ENCODE data around the gene NBEA. TPM values are rescaled to one million over a fixed set of nuclear protein-coding genes. Genes with fewer than 3 reads are reported as not detected.
"Not testable (repeated sequence)": the region's sequence is repeated elsewhere in the genome, so short reads cannot be mapped to it uniquely, and the experiment has no call there.

Gene NBEA
- total RNA-seq, 1 experiment from 2014 or later = 0.54 TPM

GRCh38 chr13:35389535-35389934, 447.5 kb downstream of the NBEA start:
- no peaks in the 10 kb centered on the region for H3K36me3 Mint-ChIP-seq (ENCODE audit: insufficient read depth, unreplicated experiment)
- no peaks in the 10 kb centered on the region for H3K4me1 ChIP-seq
- no peaks in the 10 kb centered on the region for H3K36me3 ChIP-seq (ENCODE audit: control insufficient read depth, insufficient read depth, low read length)
- no peaks in the 10 kb centered on the region for H3K4me1 Mint-ChIP-seq (ENCODE audit: low read depth, unreplicated experiment)
- POLR2A ChIA-PET = no interaction called here
- H3K4me3 ChIP-seq (ENCODE audit: low read depth, low read length) = no peak overlapping the region
- intact Hi-C loops (cut with micrococcal nuclease; ENCODE audit: unreplicated experiment) = no loop called here
- TF ChIP-seq CTCF (IDR thresholded peaks at IDR 0.05; ENCODE audit: insufficient read depth in 1 of 2, low read depth in 1 of 2, low read length in 1 of 2, severe bottlenecking in 1 of 2, unreplicated experiment in 1 of 2) = no peak
- H3K9me3 Mint-ChIP-seq (ENCODE audit: unreplicated experiment) = no peaks in the 10 kb centered on the region
- CTCF ChIA-PET = no interaction called here
- H3K27me3 Mint-ChIP-seq (ENCODE audit: insufficient read depth, unreplicated experiment) = no peaks in the 10 kb centered on the region
- DNase-seq = no peak
- H3K27ac Mint-ChIP-seq (ENCODE audit: unreplicated experiment) = no peak overlapping the region
- H3K9me3 ChIP-seq = no peaks in the 10 kb centered on the region
- no TSS peak for BruUV-seq (replicated peaks)
- H3K4me3 Mint-ChIP-seq (ENCODE audit: unreplicated experiment) = no peak overlapping the region
- no peaks in the 10 kb centered on the region for H3K27me3 ChIP-seq (replicated peaks; ENCODE audit: control insufficient read depth, insufficient read depth, low read length)

DNA sequence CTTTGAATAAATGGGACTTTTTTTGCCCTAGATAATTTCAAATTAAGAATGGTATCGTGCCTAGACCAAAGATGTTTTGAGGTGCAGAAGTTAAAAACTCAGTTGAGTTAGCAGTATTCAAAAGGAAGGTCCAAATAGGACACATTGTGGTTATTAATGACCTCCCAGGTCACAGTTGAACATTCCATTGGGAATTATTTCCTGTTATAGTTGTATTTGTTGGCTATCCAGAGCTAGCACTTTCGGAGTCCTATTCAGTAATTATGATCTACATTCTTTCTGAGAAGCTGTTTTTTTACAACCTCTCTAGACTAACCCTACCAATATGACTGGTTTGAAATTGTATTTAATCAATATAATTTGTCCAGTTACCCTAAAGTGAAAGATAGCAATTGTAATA, 450.7 kb downstream of the NBEA start:
- no peak overlapping the region for H3K4me3 ChIP-seq (ENCODE audit: low read depth, low read length)
- TF ChIP-seq CTCF (IDR thresholded peaks at IDR 0.05; ENCODE audit: insufficient read depth in 1 of 2, low read depth in 1 of 2, low read length in 1 of 2, severe bottlenecking in 1 of 2, unreplicated experiment in 1 of 2) = no peak
- Mint-ChIP-seq H3K4me3 (ENCODE audit: unreplicated experiment) (no peak overlapping the region), H3K9me3 (ENCODE audit: unreplicated experiment) (no peaks in the 10 kb centered on the region), H3K4me1 (ENCODE audit: low read depth, unreplicated experiment) (no peaks in the 10 kb centered on the region), H3K36me3 (ENCODE audit: insufficient read depth, unreplicated experiment) (no peaks in the 10 kb centered on the region), H3K27me3 (ENCODE audit: insufficient read depth, unreplicated experiment) (peaks cover 2% of the 10 kb centered on the region), H3K27ac (ENCODE audit: unreplicated experiment) (no peak overlapping the region)
- H3K36me3 ChIP-seq (ENCODE audit: control insufficient read depth, insufficient read depth, low read length) = no peaks in the 10 kb centered on the region
- POLR2A ChIA-PET = no interaction called here
- intact Hi-C loops (cut with micrococcal nuclease; ENCODE audit: unreplicated experiment) = no loop called here
- H3K27me3 ChIP-seq (replicated peaks; ENCODE audit: control insufficient read depth, insufficient read depth, low read length) = no peaks in the 10 kb centered on the region
- CTCF ChIA-PET = no interaction called here
- DNase-seq = no peak
- H3K9me3 ChIP-seq = no peaks in the 10 kb centered on the region
- BruUV-seq (replicated peaks) = no TSS peak
- H3K4me1 ChIP-seq = no peaks in the 10 kb centered on the region

- BruUV-seq (replicated peaks) = no TSS peak
- no peaks in the 10 kb centered on the region for H3K9me3 ChIP-seq
- Mint-ChIP-seq H3K4me3 (ENCODE audit: unreplicated experiment) (no peak overlapping the region), H3K27ac (ENCODE audit: unreplicated experiment) (no peak overlapping the region), H3K4me1 (ENCODE audit: low read depth, unreplicated experiment) (no peaks in the 10 kb centered on the region), H3K9me3 (ENCODE audit: unreplicated experiment) (no peaks in the 10 kb centered on the region), H3K36me3 (ENCODE audit: insufficient read depth, unreplicated experiment) (no peaks in the 10 kb centered on the region), H3K27me3 (ENCODE audit: insufficient read depth, unreplicated experiment) (peaks cover 2% of the 10 kb centered on the region)
- H3K4me1 ChIP-seq = no peaks in the 10 kb centered on the region
- no peaks in the 10 kb centered on the region for H3K36me3 ChIP-seq (ENCODE audit: control insufficient read depth, insufficient read depth, low read length)
- ChIA-PET POLR2A (no interaction called here), CTCF (no interaction called here)
- no peaks in the 10 kb centered on the region for H3K27me3 ChIP-seq (replicated peaks; ENCODE audit: control insufficient read depth, insufficient read depth, low read length)
- no peak overlapping the region for H3K4me3 ChIP-seq (ENCODE audit: low read depth, low read length)
- DNase-seq = no peak
- no peak for TF ChIP-seq CTCF (IDR thresholded peaks at IDR 0.05; ENCODE audit: insufficient read depth in 1 of 2, low read depth in 1 of 2, low read length in 1 of 2, severe bottlenecking in 1 of 2, unreplicated experiment in 1 of 2)
- intact Hi-C loops (cut with micrococcal nuclease; ENCODE audit: unreplicated experiment) = no loop called here
Measured at GRCh38 chr13:35393886-35394285, 451.8 kb downstream of the NBEA start.

GRCh38 chr13:35408285-35408684, 466.2 kb downstream of the NBEA start:
- H3K9me3 Mint-ChIP-seq (ENCODE audit: unreplicated experiment); DNase-seq; H3K27me3 Mint-ChIP-seq (ENCODE audit: insufficient read depth, unreplicated experiment); H3K36me3 Mint-ChIP-seq (ENCODE audit: insufficient read depth, unreplicated experiment); intact Hi-C loops (cut with micrococcal nuclease; ENCODE audit: unreplicated experiment); H3K4me3 ChIP-seq (ENCODE audit: low read depth, low read length); H3K4me3 Mint-ChIP-seq (ENCODE audit: unreplicated experiment); POLR2A ChIA-PET; H3K27ac Mint-ChIP-seq (ENCODE audit: unreplicated experiment); H3K4me1 Mint-ChIP-seq (ENCODE audit: low read depth, unreplicated experiment); CTCF ChIA-PET; H3K36me3 ChIP-seq (ENCODE audit: control insufficient read depth, insufficient read depth, low read length); H3K27me3 ChIP-seq (replicated peaks; ENCODE audit: control insufficient read depth, insufficient read depth, low read length); H3K4me1 ChIP-seq; H3K9me3 ChIP-seq; BruUV-seq (replicated peaks): not testable (repeated sequence)
